Right lobe of liver (tissue), 6 donors: ENCODE data around the gene ABT1. TPM values are rescaled to one million over a fixed set of nuclear protein-coding genes. Genes with fewer than 3 reads are reported as not detected.

Experiments
- ATAC-seq, 4 donors: fragments of 200-7000 bp; cut with Tn5 transposase; one replicate each; pipeline ENCODE4 v1.9.1; 2020; ENCODE audit warnings: mild to moderate bottlenecking in 4 of 4, moderate library complexity in 4 of 4
- DNase-seq, 3 donors: peaks; one replicate each; pipeline ENCODE4 v3.0.0-alpha.2; 2020
- H3K27ac ChIP-seq, 3 donors: fragments of 200-600 bp; one replicate each; pipeline ENCODE4 v1.8.0; 2022
- H3K27me3 ChIP-seq, 2 donors: fragments of 200-600 bp; one replicate each; pipeline ENCODE4 v1.8.0; 2022
- H3K36me3 ChIP-seq, 4 donors: fragments of 200-600 bp; sonication (generic) in 1 of 4; one replicate each; pipeline versions ENCODE4 v1.5.1 to v1.8.0; 2017 to 2022; ENCODE audit warnings: control low read depth in 1 of 4
- H3K4me1 ChIP-seq, 4 donors: fragments of 200-600 bp; sonication (generic) in 1 of 4; one replicate each; pipeline versions ENCODE4 v1.5.1 to v1.8.0; 2017 to 2022; ENCODE audit warnings: control low read depth in 1 of 4
- H3K4me3 ChIP-seq, 3 donors: fragments of 200-600 bp; one replicate each; pipeline ENCODE4 v1.8.0; 2022
- H3K9me3 ChIP-seq, 4 donors: fragments of 200-600 bp; sonication (generic) in 1 of 4; one replicate each; pipeline versions ENCODE4 v1.5.1 to v1.8.0; 2017 to 2022; ENCODE audit warnings: control low read depth in 1 of 4
- POLR2A ChIP-seq: fragments of 450-650 bp; IDR thresholded peaks from one replicate; pipeline ENCODE4 v1.6.1; 2017; ENCODE audit warnings: antibody characterized with exemption, mild to moderate bottlenecking
- WGBS: methylation state at CpG from one replicate; pipeline ENCODE4 v1.1.6; 2018; ENCODE audit warnings: low coverage, low lambda C conversion rate; ENCODE audit not compliant: insufficient coverage; ENCODE audit errors: missing lambda C conversion rate; 5-methylcytosine and 5-hydroxymethylcytosine counted together
- intact Hi-C, 2 donors: fragments of 100-400 bp; cut with DNase I; formaldehyde crosslinking; loops; one replicate each; pipeline versions ENCODE4 v1.11.2 to v1.14.1; 2022
- total RNA-seq, 6 experiments: library from RNA; depleted of rRNA in 2 of 6; stranded (reverse); fragments of >200 nt in 2 of 6; fragmentation: NEBNext Ultra II Directional in 3 of 6; extraction: Animal tissue kit (Norgen Biotek cat#: 25700) in 3 of 6; gene quantifications; one replicate each; pipeline versions ENCODE4 v1.1.0 to v1.2.4, GENCODE V29; 2016 to 2023
- TF ChIP-seq, protein P1 (sequence below), 4 donors: fragments of 200-600 bp in 3 of 4; fragments of 450-650 bp in 1 of 4; IDR thresholded peaks; one replicate each; pipeline versions ENCODE4 v1.5.1 to v1.8.0; 2016 to 2022; ENCODE audit warnings: antibody characterized with exemption in 4 of 4, mild to moderate bottlenecking in 2 of 4
- donor health status: DM: no; HTN: yes; CAD: no.
- donor health status: DM: no; HTN: no; CAD: no.
- donor health status: DM: no; HTN: no; CAD: no.
- donor health status: DM: no; HTN: yes; CAD: no.
- donor health status: DM: no; HTN: yes; CAD: no.

The ABT1 gene
- total RNA-seq, 6 experiments from 2014 or later = 5.0 to 9.2 (median 7.0) TPM

DNA sequence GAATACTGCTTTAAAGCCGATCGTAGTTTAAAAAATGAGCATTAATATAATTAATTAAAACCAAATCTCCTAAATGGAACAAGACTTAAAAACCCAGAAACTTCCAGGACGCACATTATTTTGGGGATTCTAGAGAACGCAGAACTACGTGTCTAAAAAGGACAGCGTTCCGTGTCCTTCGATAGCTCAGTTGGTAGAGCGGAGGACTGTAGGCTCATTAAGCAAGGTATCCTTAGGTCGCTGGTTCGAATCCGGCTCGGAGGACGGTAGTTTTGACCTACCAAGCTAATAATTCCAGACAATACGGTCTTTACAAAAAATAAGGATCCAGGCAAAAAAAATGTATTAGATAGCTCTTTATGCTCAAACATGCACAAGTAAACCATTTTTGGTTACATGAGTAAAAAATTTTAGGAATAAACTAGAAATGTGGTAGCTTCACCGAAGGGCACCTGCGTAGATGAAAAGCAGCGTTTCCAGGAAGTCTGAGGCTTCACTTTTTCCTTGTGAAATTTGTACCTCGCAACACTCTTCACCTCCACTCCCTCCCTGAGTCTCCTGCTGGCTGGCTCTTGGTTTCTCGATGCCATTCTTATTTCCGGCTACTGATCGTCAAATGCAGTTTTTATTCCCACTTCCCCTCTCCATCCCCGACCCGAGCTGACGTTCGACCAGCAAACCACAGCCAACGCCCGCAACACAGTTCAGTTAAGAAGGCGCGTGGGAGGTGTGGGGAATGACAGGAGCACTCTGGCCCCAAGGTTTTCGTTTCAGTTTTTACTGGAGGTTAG is 19.6 kb upstream of the ABT1 start:
- Histone ChIP-seq H3K4me1 (peaks cover 0 to 3% (median 0%) of the 10 kb centered on the region in 4 donors), H3K27ac (no peak overlapping the region), H3K27me3 (peaks cover 0 to 17% of the 10 kb centered on the region in 2 donors), H3K9me3 (no peaks in the 10 kb centered on the region), H3K4me3 (peak overlapping the region in 2 of 3 donors; percentile 3 to 7), H3K36me3 (no peaks in the 10 kb centered on the region)
- DNase-seq (no peak), ATAC-seq (peak in 2 of 4 donors; percentile 31 to 43)
- intact Hi-C loops = no loop called here
- 6% methylated on average over 31 of the region's 31 CpGs for WGBS
- TF ChIP-seq POLR2A = no peak
- TF ChIP-seq, protein P1, sequence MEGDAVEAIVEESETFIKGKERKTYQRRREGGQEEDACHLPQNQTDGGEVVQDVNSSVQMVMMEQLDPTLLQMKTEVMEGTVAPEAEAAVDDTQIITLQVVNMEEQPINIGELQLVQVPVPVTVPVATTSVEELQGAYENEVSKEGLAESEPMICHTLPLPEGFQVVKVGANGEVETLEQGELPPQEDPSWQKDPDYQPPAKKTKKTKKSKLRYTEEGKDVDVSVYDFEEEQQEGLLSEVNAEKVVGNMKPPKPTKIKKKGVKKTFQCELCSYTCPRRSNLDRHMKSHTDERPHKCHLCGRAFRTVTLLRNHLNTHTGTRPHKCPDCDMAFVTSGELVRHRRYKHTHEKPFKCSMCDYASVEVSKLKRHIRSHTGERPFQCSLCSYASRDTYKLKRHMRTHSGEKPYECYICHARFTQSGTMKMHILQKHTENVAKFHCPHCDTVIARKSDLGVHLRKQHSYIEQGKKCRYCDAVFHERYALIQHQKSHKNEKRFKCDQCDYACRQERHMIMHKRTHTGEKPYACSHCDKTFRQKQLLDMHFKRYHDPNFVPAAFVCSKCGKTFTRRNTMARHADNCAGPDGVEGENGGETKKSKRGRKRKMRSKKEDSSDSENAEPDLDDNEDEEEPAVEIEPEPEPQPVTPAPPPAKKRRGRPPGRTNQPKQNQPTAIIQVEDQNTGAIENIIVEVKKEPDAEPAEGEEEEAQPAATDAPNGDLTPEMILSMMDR (IDR thresholded peaks at IDR 0.05) = no peak

DNA sequence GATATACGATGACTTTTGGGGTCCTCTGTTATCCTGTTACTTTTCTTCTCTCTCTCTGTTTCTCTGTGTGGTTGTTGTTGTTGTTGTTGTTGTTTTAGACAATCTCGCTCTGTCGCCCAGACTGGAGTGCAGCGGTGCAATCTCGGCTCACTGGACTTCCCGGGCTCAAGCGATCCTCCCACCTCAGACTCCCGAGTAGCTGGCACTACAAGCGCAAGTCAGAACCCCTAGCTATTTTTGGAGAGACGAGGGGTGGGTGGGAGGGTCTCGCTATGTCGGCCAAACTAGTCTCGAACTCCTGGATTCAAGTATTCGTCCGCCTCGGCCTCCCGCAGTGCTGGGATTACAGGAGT is 19.1 kb upstream of the ABT1 start:
- no peak for DNase-seq
- H3K9me3 ChIP-seq = no peaks in the 10 kb centered on the region
- H3K4me3 ChIP-seq = peak overlapping the region in 1 of 3 donors; percentile 7
- intact Hi-C loops = no loop called here
- WGBS = 22% methylated on average over 14 of the region's 17 CpGs
- H3K27me3 ChIP-seq = peaks cover 0 to 17% of the 10 kb centered on the region in 2 donors
- no peaks in the 10 kb centered on the region for H3K36me3 ChIP-seq
- no peak for TF ChIP-seq POLR2A
- TF ChIP-seq, protein P1 (IDR thresholded peaks at IDR 0.05) = no peak
- peaks cover 0 to 3% (median 0%) of the 10 kb centered on the region in 4 donors for H3K4me1 ChIP-seq
- ATAC-seq = no peak
- no peak overlapping the region for H3K27ac ChIP-seq

DNA sequence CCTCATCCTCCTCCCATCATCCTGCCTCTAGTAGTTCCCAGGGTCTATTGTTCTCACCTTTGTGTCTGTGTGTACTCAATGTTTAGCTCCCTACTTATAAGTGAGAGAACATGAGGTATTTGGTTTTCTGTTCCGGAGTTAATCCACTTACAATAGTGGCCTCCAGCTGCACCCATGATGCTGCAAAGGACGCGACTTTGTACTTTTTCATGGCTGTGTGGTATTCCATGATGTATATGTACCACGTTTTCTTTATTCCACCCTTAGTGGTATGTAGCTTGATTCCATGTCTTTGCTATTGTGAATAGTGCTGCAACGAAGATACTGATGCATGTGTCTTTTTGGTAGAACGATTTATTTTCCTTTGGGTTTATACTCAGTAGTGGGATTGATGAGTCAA is 18.5 kb upstream of the ABT1 start:
- no peak for TF ChIP-seq POLR2A
- TF ChIP-seq, protein P1 (IDR thresholded peaks at IDR 0.05) = no peak

DNA sequence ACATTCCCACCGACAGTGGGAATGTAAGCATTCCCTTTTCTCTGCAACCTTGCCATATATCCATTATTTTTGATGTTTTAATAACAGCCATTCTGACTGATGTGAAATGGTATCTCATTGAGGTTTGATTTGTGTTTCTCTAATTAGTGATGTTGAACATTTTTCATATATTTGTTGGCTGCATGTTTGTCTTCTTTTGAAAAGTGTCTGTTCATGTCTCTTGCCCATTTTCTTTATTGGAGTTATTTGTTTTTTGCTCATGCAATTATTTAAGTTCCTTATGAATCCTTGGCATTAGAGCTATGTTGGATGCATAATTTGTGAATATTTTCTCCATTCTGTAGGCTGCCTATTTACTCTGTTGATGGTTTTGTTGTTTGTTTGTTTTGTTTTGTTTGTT is 18.0 kb upstream of the ABT1 start:
- Histone ChIP-seq H3K27me3 (peaks cover 0 to 17% of the 10 kb centered on the region in 2 donors), H3K4me3 (no peak overlapping the region), H3K27ac (no peak overlapping the region), H3K36me3 (no peaks in the 10 kb centered on the region), H3K9me3 (no peaks in the 10 kb centered on the region), H3K4me1 (peaks cover 0 to 3% (median 0%) of the 10 kb centered on the region in 4 donors)
- 100% methylated on average over 1 of the region's 1 CpG for WGBS
- ATAC-seq (no peak), DNase-seq (no peak)
- no peak for TF ChIP-seq POLR2A
- TF ChIP-seq, protein P1 (IDR thresholded peaks at IDR 0.05) = no peak
- intact Hi-C loops = no loop called here

More for the DNA sequence above, 18.5 kb upstream of the ABT1 start:
- Histone ChIP-seq H3K4me3 (no peak overlapping the region), H3K27me3 (peaks cover 0 to 17% of the 10 kb centered on the region in 2 donors), H3K4me1 (peaks cover 0 to 3% (median 0%) of the 10 kb centered on the region in 4 donors), H3K9me3 (no peaks in the 10 kb centered on the region), H3K36me3 (no peaks in the 10 kb centered on the region), H3K27ac (no peak overlapping the region)
- no peak for DNase-seq
- no peak for ATAC-seq
- intact Hi-C loops = no loop called here
- 79% methylated on average over 6 of the region's 6 CpGs for WGBS
